GM23248 (cell line): ENCODE results near the gene AARSD1. TPM values are rescaled to one million over a fixed set of nuclear protein-coding genes. Genes with fewer than 3 reads are reported as not detected.
"Not testable (repeated sequence)": the region's sequence is repeated elsewhere in the genome, so short reads cannot be mapped to it uniquely, and the experiment has no call there.

ENCODE experiments used
- DNase-seq: peaks from one replicate; pipeline ENCODE4 v3.0.0-alpha.2; 2015
- H2AFZ ChIP-seq: fragments of 200-600 bp; sonication (generic); 2 replicates; pipeline ENCODE4 v1.6.1; 2016; ENCODE audit warnings: antibody characterized with exemption
- H3F3A ChIP-seq: fragments of 200-600 bp; sonication (generic); 2 replicates; pipeline ENCODE4 v1.6.1; 2016; ENCODE audit warnings: mild to moderate bottlenecking, antibody characterized with exemption, mixed run types; ENCODE audit not compliant: insufficient read depth
- H3K27ac ChIP-seq: fragments of 200-600 bp; sonication (generic); 2 replicates; pipeline ENCODE4 v1.5.1; 2016; ENCODE audit warnings: mild to moderate bottlenecking
- H3K27me3 ChIP-seq: fragments of 200-600 bp; sonication (generic); replicated peaks from 2 replicates; pipeline ENCODE4 v1.6.1; 2016; ENCODE audit warnings: mild to moderate bottlenecking; ENCODE audit not compliant: insufficient read depth
- H3K36me3 ChIP-seq: fragments of 200-600 bp; sonication (generic); 2 replicates; pipeline ENCODE4 v1.6.1; 2016; ENCODE audit warnings: low read depth, mild to moderate bottlenecking
- H3K4me1 ChIP-seq: fragments of 200-600 bp; sonication (generic); 2 replicates; pipeline ENCODE4 v1.6.1; 2016; ENCODE audit warnings: mild to moderate bottlenecking; ENCODE audit not compliant: insufficient read depth
- H3K4me2 ChIP-seq: fragments of 200-600 bp; sonication (generic); one replicate; pipeline ENCODE4 v1.6.1; 2016; ENCODE audit warnings: mild to moderate bottlenecking; ENCODE audit not compliant: unreplicated experiment
- H3K4me3 ChIP-seq: fragments of 200-600 bp; sonication (generic); 2 replicates; pipeline ENCODE4 v1.5.1; 2016; ENCODE audit warnings: mild to moderate bottlenecking
- H3K79me2 ChIP-seq: fragments of 200-600 bp; sonication (generic); 2 replicates; pipeline ENCODE4 v1.6.1; 2016; ENCODE audit warnings: mild to moderate bottlenecking; ENCODE audit not compliant: insufficient read depth
- H3K9ac ChIP-seq: fragments of 200-600 bp; sonication (generic); 2 replicates; pipeline ENCODE4 v1.6.1; 2016; ENCODE audit warnings: mild to moderate bottlenecking
- H3K9me2 ChIP-seq: fragments of 200-600 bp; sonication (generic); 2 replicates; pipeline ENCODE4 v1.6.1; 2016; ENCODE audit warnings: mixed run types, mild to moderate bottlenecking, moderate library complexity; ENCODE audit not compliant: insufficient read depth
- H3K9me3 ChIP-seq: fragments of 200-600 bp; sonication (generic); one replicate; pipeline ENCODE4 v1.6.1; 2017; ENCODE audit warnings: low read depth
- H4K20me1 ChIP-seq: fragments of 200-600 bp; sonication (generic); 2 replicates; pipeline ENCODE4 v1.6.0; 2016; ENCODE audit not compliant: insufficient read depth
- EZH2 ChIP-seq: fragments of 200-600 bp; sonication (generic); IDR thresholded peaks from 2 replicates; pipeline ENCODE4 v1.6.1; 2018; ENCODE audit warnings: antibody characterized with exemption, mild to moderate bottlenecking; ENCODE audit not compliant: insufficient read depth, poor library complexity, severe bottlenecking
- EZH2phosphoT487 ChIP-seq: fragments of 200-600 bp; sonication (generic); IDR thresholded peaks from 2 replicates; pipeline ENCODE4 v1.6.1; 2018; ENCODE audit warnings: antibody characterized with exemption, moderate library complexity, mild to moderate bottlenecking, low read depth; ENCODE audit not compliant: insufficient read depth
- WGBS, 2 experiments: methylation state at CpG; one replicate each; pipeline ENCODE4 v1.1.6; 2015 to 2017; ENCODE audit warnings: low lambda C conversion rate in 2 of 2, low coverage in 1 of 2; ENCODE audit errors: missing lambda C conversion rate in 2 of 2; 5-methylcytosine and 5-hydroxymethylcytosine counted together
- in situ Hi-C: fragments of 300-500 bp; cut with MboI; formaldehyde crosslinking; loops from 2 replicates; pipeline ENCODE4 v1.15.0; 2020
- polyA plus RNA-seq: library from polyadenylated mRNA; unstranded; fragments of >200 nt; fragmentation: Nextera tagmentation; extraction: Ambion mirVana; gene quantifications from 2 replicates; pipeline ENCODE4 v1.2.1, GENCODE V29; 2016
- total RNA-seq: library from RNA; depleted of rRNA; stranded (reverse); fragments of >200 nt; shearing (Covaris generic); gene quantifications from 2 replicates; pipeline ENCODE4 v1.2.3, GENCODE V29; 2014

Gene AARSD1
- total and polyA plus RNA-seq, 2 experiments from 2014 or later = 24.9 to 46.1 TPM

DNA sequence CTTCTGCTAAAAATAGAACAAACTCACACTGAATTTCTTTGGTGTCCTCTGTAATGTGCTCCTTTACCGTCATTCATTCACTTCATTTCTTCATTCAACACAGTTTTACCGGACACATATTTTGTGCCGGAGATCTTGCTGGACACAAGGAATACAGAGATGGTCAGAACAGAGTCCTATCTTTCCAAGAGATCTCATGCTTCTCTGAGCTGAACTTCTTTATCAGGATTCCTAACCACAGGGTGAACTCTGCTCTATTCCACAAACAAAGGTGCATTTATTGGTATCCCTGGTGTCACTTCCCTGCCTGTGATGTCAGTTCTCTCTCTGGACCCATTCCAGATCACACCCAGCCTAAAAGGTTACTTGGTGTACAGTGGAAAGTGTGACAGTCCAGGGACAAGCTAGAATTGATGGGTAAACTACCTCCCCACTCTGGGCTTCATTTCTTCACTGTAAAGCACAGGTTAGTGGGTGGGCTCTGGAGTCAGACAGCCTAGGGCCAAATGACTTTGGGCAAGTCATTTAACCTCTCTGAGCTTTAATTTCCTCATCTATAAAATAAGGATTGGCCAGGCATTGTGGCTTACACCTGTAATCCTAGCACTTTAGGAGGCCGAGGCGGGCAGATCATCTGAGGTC, 46.5 kb upstream of the AARSD1 start:
- Histone ChIP-seq H3K36me3 (no peaks in the 10 kb centered on the region), H3K9me2 (no peaks in the 10 kb centered on the region), H3F3A (peaks cover 6% of the 10 kb centered on the region; the same call in 1 of the 2 replicates), H3K27ac (no peak overlapping the region), H3K79me2 (0 out of 2 replicates have a peak, but pooled peaks cover 5% of the 10 kb centered on the region), H3K9me3 (no peaks in the 10 kb centered on the region), H4K20me1 (no peaks in the 10 kb centered on the region), H3K4me1 (no peaks in the 10 kb centered on the region), H3K4me2 (no peak overlapping the region), H3K27me3 (no peaks in the 10 kb centered on the region), H3K9ac (no peak overlapping the region), H2AFZ (no peak overlapping the region), H3K4me3 (no peak overlapping the region)
- DNase-seq = no peak
- WGBS, 2 experiments = 89% methylated on average over 5 of the region's 5 CpGs
- in situ Hi-C loops = no loop called here
- TF ChIP-seq EZH2 (no peak), EZH2phosphoT487 (no peak)

DNA sequence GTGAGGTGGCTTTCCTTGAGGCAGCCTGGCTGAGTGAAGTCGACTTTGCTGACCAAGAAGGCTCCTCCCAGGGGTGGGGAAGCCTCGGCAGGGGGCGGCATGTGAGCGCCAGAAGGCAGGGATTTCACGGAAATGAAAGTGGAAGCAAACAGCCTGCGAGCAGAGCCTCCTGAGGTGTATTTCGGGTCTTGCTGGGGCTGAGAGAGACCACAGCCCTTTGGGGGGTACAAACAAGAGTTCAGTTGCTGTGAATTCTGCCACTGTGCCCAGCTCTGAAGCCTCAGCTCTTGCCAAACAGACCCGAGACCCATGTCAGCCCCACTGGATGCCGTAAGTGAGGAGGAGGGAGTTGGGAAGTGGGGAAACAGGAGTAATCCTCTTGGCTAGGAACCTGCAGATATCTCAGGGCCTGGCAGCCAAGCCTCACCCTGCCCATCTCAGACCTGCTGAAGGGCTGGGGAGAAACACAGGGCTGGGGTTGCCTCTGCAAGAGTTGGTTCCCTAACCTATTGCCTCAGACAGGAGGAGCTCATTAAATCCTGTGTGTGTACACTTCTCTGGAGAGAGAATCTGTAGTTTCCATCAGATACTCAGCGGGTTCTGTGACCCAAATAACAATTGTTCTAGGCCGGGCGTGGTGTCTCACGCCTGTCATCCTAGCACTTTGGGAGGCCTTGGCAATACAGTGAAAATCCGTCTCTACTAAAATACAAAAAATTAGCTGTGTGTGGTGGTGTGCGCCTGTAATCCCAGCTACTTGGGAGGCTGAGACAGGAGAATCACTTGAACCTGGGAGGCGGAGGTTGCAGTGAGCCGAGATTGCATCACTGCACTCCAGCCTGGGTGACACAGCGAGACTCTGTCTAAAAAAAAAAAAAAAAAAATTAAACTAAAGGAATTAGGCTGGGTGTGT, 42.6 kb upstream of the AARSD1 start, which contains the start of gene IFI35:
TSS of gene IFI35 (plus strand) at position 146 of the 913 bp plus-strand sequence. CDS start at position 310, 164 bp downstream.
- 18 to 21% methylated on average over 18 of the region's 18 CpGs for WGBS, 2 experiments
- in situ Hi-C loops = no loop called here
- peaks cover 39% of the 10 kb centered on the region for H3F3A ChIP-seq

DNA sequence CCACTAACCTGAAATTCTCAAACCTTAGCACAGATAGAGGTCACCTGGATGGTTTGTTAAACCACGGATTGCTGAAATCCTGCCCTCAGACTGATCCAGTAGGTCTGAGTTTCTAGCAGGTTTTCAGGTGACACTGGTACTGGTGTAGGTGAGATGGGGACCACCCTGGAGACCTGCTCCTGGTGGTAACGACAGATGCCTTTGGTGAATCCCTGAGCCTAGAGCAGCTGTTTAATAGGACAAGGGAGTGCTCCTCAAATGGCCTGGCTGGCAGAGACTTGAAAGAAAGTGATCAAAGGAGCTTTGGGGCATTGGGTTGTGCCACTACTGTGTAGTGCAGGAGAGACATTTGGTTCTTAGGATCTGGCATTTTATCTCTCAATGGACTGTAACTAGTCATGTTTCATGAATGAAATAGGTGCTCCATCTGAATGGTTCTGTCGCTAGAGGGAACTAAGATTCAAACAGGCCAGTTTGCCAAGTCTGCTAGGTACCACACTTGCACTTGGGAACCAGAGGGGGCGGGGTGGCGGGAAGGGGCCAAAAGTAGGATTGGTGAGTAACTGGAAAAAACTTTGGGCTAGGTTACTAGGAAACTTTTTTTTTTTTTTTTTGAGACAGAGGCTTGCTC, 39.4 kb upstream of the AARSD1 start:
- peak; percentile 67 for DNase-seq
- peaks cover 69% of the 10 kb centered on the region for H3F3A ChIP-seq
- no peaks in the 10 kb centered on the region for H3K9me3 ChIP-seq
- no peaks in the 10 kb centered on the region for H3K9me2 ChIP-seq
- peak overlapping the region; percentile 36; the same call in 1 of the 2 replicates for H3K27ac ChIP-seq
- H3K4me3 ChIP-seq = no peak overlapping the region
- peaks cover 42% of the 10 kb centered on the region for H3K79me2 ChIP-seq
- H2AFZ ChIP-seq = no peak overlapping the region
- WGBS, 2 experiments = 80 to 84% methylated on average over 5 of the region's 5 CpGs
- H3K4me2 ChIP-seq = no peak overlapping the region
- TF ChIP-seq EZH2phosphoT487 (no peak), EZH2 (no peak)
- H3K9ac ChIP-seq = peak overlapping the region; percentile 6; the same call in 1 of the 2 replicates
- peaks cover 38% of the 10 kb centered on the region for H3K36me3 ChIP-seq
- H4K20me1 ChIP-seq = no peaks in the 10 kb centered on the region
- in situ Hi-C loops = no loop called here
- no peaks in the 10 kb centered on the region for H3K27me3 ChIP-seq
- peaks cover 25% of the 10 kb centered on the region for H3K4me1 ChIP-seq

More for the DNA sequence above, 42.6 kb upstream of the AARSD1 start, which contains the start of gene IFI35:
- Histone ChIP-seq H3K79me2 (peaks cover 14% of the 10 kb centered on the region; the same call in 1 of the 2 replicates), H3K27ac (peak within 1 kb of the TSS; percentile 85), H3K9me3 (no peaks in the 10 kb centered on the region), H3K36me3 (peaks cover 17% of the 10 kb centered on the region; the same call in 1 of the 2 replicates), H3K9ac (peak within 1 kb of the TSS; percentile 86), H3K4me1 (peaks cover 10% of the 10 kb centered on the region), H3K9me2 (no peaks in the 10 kb centered on the region), H2AFZ (peak within 1 kb of the TSS; percentile 84), H3K4me2 (peak within 1 kb of the TSS; percentile 82), H3K27me3 (no peaks in the 10 kb centered on the region), H4K20me1 (no peaks in the 10 kb centered on the region), H3K4me3 (peak within 1 kb of the TSS; percentile 82)
- TF ChIP-seq EZH2 (no peak), EZH2phosphoT487 (no peak)
- DNase-seq = peak; percentile 93

- H3K27me3 ChIP-seq, H3K4me3 ChIP-seq, in situ Hi-C loops, H2AFZ ChIP-seq, H3K9me3 ChIP-seq, DNase-seq, H3K9me2 ChIP-seq, H4K20me1 ChIP-seq: not testable (repeated sequence)
- peak overlapping the region; percentile 22 for H3K4me2 ChIP-seq
- WGBS, 2 experiments = 89 to 93% methylated on average over 13 of the region's 13 CpGs
- H3K4me1 ChIP-seq = peaks cover 30% of the 10 kb centered on the region
- 0 out of 2 replicates have a peak overlapping the region, but pooled peaks have one; percentile 35 for H3K27ac ChIP-seq
- peaks cover 68% of the 10 kb centered on the region for H3F3A ChIP-seq
- peaks cover 44% of the 10 kb centered on the region for H3K79me2 ChIP-seq
- H3K36me3 ChIP-seq = peaks cover 38% of the 10 kb centered on the region
- H3K9ac ChIP-seq = peak overlapping the region; percentile 97; the same call in 1 of the 2 replicates
Observed at GRCh38 chr17:43000894-43001293, 36.6 kb upstream of the AARSD1 start.
